ENCODE results near the gene PIEZO1. TPM values are rescaled to one million over a fixed set of nuclear protein-coding genes. Genes with fewer than 3 reads are reported as not detected.

PIEZO1 gene
- total RNA-seq, 1 experiment from 2014 or later = 224 TPM

DNA sequence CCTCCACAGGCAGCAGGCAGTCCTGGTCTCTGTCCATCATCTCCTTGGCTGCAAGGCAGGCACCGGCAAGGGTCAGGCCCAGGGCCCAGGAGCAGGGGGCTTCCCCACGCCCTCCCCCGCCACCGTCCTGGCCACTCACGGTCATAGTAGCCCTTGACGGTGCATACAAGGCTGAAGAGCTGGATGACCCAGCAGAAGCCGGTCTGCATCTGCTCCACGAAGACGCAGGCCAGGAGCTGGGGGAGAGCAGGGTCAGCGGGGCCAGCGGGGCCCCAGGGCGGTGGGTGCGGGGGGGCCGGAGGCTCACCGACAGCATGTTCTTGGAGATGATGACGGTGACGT, 58.6 kb downstream of the PIEZO1 start:
- Histone ChIP-seq H4K20me1 (ENCODE audit: insufficient read depth) (no peaks in the 10 kb centered on the region), H3K27me3 (ENCODE audit: insufficient read depth, low read length) (no peaks in the 10 kb centered on the region), H3K79me2 (ENCODE audit: insufficient read depth, low read length) (peaks cover 8% of the 10 kb centered on the region; the same call in 1 of the 2 replicates), H3K4me3 (replicated peaks in 1 of 2; ENCODE audit: low read depth in 1 of 2, low read length in 2 of 2) (no peak overlapping the region), H3K9me3 (ENCODE audit: control insufficient read depth in 1 of 2, insufficient read depth in 1 of 2, low read depth in 1 of 2, low read length in 2 of 2) (no peaks in the 10 kb centered on the region), H3K9ac (ENCODE audit: low read length) (no peak overlapping the region), H3K4me1 (ENCODE audit: control insufficient read depth in 1 of 2, insufficient read depth in 2 of 2, low read length in 2 of 2) (no peaks in the 10 kb centered on the region), H3K36me3 (ENCODE audit: control insufficient read depth in 1 of 2, insufficient read depth in 2 of 2, low read length in 2 of 2) (peaks cover 44 to 72% of the 10 kb centered on the region in 2 experiments; a peak in 3 of 4 replicates), H3K27ac (ENCODE audit: low read depth, low read length) (no peak overlapping the region), H2AFZ (ENCODE audit: low read depth, low read length, poor library complexity, severe bottlenecking) (no peak overlapping the region), H3K9me2 (ENCODE audit: insufficient read depth) (no peaks in the 10 kb centered on the region), H3K4me2 (ENCODE audit: low read length) (no peak overlapping the region)
- CTCF ChIA-PET = no interaction called here
- BruUV-seq (replicated peaks) = no TSS peak
- intact Hi-C loops (cut with micrococcal nuclease) = no loop called here
- POLR2A ChIA-PET = no interaction called here
- TF ChIP-seq CEBPB (IDR thresholded peaks at IDR 0.05; ENCODE audit: low read depth) (no peak), ELF1 (IDR thresholded peaks at IDR 0.05; ENCODE audit: borderline replicate concordance, low read depth) (no peak), POLR2A (IDR thresholded peaks at IDR 0.05; ENCODE audit: borderline replicate concordance, extremely low read depth, insufficient read depth, insufficient read length) (no peak), POLR2AphosphoS5 (IDR thresholded peaks at IDR 0.05; ENCODE audit: low read depth, low read length) (no peak), SIN3A (IDR thresholded peaks at IDR 0.05; ENCODE audit: low read depth) (no peak), ZNF274 (IDR thresholded peaks at IDR 0.05; ENCODE audit: low read depth, low read length) (no peak), FOSL1 (IDR thresholded peaks at IDR 0.05; ENCODE audit: low read depth) (no peak)
- ATAC-seq = no peak
- no peak for DNase-seq (ENCODE audit: low read depth, low spot score)
- RAD21 ChIA-PET (ENCODE audit: low non-redundant PET in 1 of 2, low total read pairs in 2 of 2, uncharacterized antibody in 2 of 2, unreplicated experiment in 2 of 2) = no interaction called here

DNA sequence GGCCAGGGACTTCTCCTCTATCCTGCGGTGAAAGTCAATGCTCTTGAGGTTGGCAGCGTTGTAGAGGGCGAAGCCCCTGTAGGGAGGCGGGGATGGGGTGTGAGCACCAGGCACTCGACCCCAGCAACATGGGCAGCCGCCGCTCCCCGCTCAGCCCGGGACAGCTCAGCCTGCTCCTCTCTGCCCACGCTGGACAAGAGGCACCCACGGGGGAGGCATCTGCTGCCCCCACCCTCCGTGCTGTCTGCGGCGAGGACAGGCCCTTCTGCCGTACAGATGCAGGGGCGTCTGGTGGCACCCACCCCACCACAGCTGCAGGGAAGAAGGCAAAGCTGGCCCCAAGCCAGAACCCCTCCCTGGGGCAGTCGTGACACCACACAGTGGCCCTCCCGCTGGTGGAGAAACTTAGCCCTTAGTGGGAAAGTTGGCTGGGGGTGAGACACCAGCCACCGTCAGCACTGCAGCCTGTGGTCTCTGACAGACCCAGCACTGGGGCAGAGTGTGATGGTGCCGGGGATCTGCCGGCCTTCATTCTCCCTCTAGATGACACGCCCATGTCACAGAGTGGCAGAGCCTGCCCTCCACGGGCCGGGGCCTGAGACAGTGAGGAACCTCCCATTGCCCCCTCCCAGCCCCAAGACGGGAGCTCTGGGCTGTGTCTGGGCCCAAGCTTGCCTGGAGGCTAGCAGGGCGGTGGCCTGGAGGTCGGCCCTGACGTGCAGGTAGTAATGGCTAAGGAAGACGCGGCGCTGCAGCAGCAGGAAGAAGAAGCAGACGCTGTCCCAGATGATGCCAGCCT, 59.2 kb downstream of the PIEZO1 start:
- POLR2A ChIA-PET = no interaction called here
- Histone ChIP-seq H3K4me1 (ENCODE audit: control insufficient read depth in 1 of 2, insufficient read depth in 2 of 2, low read length in 2 of 2) (no peaks in the 10 kb centered on the region), H3K9ac (ENCODE audit: low read length) (no peak overlapping the region), H3K79me2 (ENCODE audit: insufficient read depth, low read length) (peaks cover 8% of the 10 kb centered on the region; the same call in 1 of the 2 replicates), H3K9me2 (ENCODE audit: insufficient read depth) (no peaks in the 10 kb centered on the region), H4K20me1 (ENCODE audit: insufficient read depth) (no peaks in the 10 kb centered on the region), H3K27ac (ENCODE audit: low read depth, low read length) (no peak overlapping the region), H3K9me3 (ENCODE audit: control insufficient read depth in 1 of 2, insufficient read depth in 1 of 2, low read depth in 1 of 2, low read length in 2 of 2) (no peaks in the 10 kb centered on the region), H3K4me2 (ENCODE audit: low read length) (no peak overlapping the region), H3K36me3 (ENCODE audit: control insufficient read depth in 1 of 2, insufficient read depth in 2 of 2, low read length in 2 of 2) (peaks cover 43 to 72% of the 10 kb centered on the region in 2 experiments; a peak in 3 of 4 replicates), H3K27me3 (ENCODE audit: insufficient read depth, low read length) (no peaks in the 10 kb centered on the region), H2AFZ (ENCODE audit: low read depth, low read length, poor library complexity, severe bottlenecking) (no peak overlapping the region), H3K4me3 (replicated peaks in 1 of 2; ENCODE audit: low read depth in 1 of 2, low read length in 2 of 2) (no peak overlapping the region)
- ATAC-seq = 0 out of 2 replicates have a peak, but pooled peaks have one; percentile 6
- RAD21 ChIA-PET (ENCODE audit: low non-redundant PET in 1 of 2, low total read pairs in 2 of 2, uncharacterized antibody in 2 of 2, unreplicated experiment in 2 of 2) = no interaction called here
- TF ChIP-seq, protein P1, sequence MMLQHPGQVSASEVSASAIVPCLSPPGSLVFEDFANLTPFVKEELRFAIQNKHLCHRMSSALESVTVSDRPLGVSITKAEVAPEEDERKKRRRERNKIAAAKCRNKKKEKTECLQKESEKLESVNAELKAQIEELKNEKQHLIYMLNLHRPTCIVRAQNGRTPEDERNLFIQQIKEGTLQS (IDR thresholded peaks at IDR 0.05) = no peak
- TF ChIP-seq SIN3A (IDR thresholded peaks at IDR 0.05; ENCODE audit: low read depth) (no peak), ZFX (IDR thresholded peaks at IDR 0.05) (no peak), POLR2A (IDR thresholded peaks at IDR 0.05; ENCODE audit: borderline replicate concordance, extremely low read depth, insufficient read depth, insufficient read length) (no peak), SRF (IDR thresholded peaks at IDR 0.05; ENCODE audit: low read depth) (no peak), CEBPB (IDR thresholded peaks at IDR 0.05; ENCODE audit: low read depth) (no peak), EZH2phosphoT487 (IDR thresholded peaks at IDR 0.05; ENCODE audit: borderline replicate concordance) (no peak), CBX3 (IDR thresholded peaks at IDR 0.05; ENCODE audit: low read depth) (no peak), ZNF274 (IDR thresholded peaks at IDR 0.05; ENCODE audit: low read depth, low read length) (no peak)
- TF ChIP-seq, protein P2, sequence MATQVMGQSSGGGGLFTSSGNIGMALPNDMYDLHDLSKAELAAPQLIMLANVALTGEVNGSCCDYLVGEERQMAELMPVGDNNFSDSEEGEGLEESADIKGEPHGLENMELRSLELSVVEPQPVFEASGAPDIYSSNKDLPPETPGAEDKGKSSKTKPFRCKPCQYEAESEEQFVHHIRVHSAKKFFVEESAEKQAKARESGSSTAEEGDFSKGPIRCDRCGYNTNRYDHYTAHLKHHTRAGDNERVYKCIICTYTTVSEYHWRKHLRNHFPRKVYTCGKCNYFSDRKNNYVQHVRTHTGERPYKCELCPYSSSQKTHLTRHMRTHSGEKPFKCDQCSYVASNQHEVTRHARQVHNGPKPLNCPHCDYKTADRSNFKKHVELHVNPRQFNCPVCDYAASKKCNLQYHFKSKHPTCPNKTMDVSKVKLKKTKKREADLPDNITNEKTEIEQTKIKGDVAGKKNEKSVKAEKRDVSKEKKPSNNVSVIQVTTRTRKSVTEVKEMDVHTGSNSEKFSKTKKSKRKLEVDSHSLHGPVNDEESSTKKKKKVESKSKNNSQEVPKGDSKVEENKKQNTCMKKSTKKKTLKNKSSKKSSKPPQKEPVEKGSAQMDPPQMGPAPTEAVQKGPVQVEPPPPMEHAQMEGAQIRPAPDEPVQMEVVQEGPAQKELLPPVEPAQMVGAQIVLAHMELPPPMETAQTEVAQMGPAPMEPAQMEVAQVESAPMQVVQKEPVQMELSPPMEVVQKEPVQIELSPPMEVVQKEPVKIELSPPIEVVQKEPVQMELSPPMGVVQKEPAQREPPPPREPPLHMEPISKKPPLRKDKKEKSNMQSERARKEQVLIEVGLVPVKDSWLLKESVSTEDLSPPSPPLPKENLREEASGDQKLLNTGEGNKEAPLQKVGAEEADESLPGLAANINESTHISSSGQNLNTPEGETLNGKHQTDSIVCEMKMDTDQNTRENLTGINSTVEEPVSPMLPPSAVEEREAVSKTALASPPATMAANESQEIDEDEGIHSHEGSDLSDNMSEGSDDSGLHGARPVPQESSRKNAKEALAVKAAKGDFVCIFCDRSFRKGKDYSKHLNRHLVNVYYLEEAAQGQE (IDR thresholded peaks at IDR 0.05; ENCODE audit: low read depth) = no peak
- intact Hi-C loops (cut with micrococcal nuclease) = no loop called here
- DNase-seq (ENCODE audit: low read depth, low spot score) = no peak
- CTCF ChIA-PET = no interaction called here
- BruUV-seq (replicated peaks) = no TSS peak

All from HCT116 (cell line).